GM18508 (cell line): Measurements from ENCODE around the gene ORAI3.

Experiments used
- ATAC-seq: cut with Tn5 transposase; IDR thresholded peaks from one replicate; pipeline ENCODE4 v1.9.1; 2021; ENCODE audit warnings: moderate number of reproducible peaks; ENCODE audit not compliant: insufficient read depth, unreplicated experiment

ORAI3 gene

DNA sequence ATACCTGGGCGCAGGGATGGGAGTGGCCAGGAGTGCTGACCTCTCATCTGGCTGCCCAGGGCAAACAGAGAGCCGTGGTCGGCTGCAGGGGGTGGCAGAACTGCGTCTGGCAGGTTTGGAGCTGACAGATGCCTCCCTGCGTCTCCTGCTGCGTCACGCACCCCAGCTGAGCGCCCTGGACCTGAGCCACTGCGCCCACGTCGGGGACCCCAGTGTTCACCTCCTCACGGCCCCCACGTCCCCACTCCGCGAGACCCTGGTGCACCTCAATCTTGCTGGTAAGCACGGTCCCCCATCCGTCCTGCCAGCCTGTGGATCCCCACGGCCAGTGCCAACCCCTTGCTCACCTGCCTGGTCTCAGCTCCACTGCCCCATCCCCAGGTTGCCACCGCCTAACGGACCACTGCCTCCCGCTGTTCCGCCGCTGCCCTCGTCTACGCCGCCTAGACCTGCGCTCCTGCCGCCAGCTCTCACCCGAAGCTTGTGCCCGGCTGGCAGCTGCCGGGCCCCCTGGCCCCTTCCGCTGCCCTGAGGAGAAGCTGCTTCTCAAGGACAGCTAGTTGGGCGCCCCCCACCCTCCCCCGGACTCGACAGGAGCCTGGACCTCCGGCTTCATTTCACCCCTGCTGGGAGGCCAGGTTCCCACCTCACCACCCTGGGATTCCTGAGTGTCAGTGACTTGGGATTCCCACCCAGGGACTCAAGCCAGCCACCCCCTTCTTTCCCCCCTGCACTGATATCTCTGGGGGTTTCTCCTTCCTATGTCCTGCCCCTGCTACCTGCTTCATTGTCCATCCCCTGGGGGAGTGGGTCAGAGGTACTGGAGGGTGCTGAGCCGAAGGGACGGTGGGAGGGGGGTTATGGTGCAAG lies 2.0 kb upstream of the ORAI3 start:
- ATAC-seq: no peak

- no peak for ATAC-seq
These were observed 1.4 kb upstream of the ORAI3 start for GRCh38 chr16:30947541-30947858.

DNA sequence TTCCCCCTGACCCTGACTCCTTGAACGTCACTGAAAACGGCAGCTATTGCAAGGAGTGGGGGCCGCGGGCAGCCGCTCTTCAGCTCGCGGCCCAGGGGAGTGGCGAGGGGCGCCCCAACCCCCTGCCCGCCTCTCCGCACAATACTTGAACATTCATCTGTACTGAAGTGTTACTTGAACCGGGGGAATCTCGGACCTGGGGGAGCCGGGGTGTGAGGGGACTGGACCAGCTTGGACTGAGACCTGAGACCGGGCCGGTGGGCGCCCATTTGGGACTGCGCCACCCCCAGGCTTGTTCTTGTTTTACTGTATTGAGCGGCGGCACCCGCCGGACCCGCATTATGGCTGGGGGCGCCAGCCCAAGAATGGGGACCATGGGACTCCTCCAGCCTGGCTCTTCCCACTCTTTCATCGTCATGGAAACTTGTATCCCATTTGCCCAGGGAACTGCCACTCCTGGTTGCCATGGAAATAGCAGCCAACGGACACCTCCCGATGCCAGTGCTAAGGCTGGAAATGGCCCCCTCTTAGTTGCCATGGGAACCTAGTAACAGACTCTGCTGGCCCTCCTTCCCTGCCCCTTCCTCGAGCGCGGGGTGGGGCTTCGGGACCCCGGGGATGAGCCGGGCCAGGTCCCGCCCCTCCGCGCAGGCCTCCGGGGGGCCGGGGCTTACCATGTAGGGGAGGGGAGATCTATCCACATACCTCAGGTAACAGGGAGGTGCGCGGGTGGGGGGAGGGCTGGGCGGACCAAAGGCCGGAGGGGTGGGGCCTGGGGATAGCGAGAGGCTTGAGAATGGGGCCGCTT lies 805 bp upstream of the ORAI3 start:
- ATAC-seq: no peak

GRCh38 chr16:30949650-30950515 lies 1.0 kb downstream of the ORAI3 start:
- no peak for ATAC-seq

- no peak for ATAC-seq
These were observed 1.7 kb downstream of the ORAI3 start for GRCh38 chr16:30950516-30951065.

GRCh38 chr16:30951193-30951592 lies 2.3 kb downstream of the ORAI3 start:
- no peak for ATAC-seq

- no peak for ATAC-seq
These were observed 2.9 kb downstream of the ORAI3 start for GRCh38 chr16:30951750-30952149.

- no peak for ATAC-seq
These were observed 4.2 kb downstream of the ORAI3 start for GRCh38 chr16:30953111-30953510.

GRCh38 chr16:30953511-30954124 lies 4.8 kb downstream of the ORAI3 start:
- ATAC-seq: no peak

DNA sequence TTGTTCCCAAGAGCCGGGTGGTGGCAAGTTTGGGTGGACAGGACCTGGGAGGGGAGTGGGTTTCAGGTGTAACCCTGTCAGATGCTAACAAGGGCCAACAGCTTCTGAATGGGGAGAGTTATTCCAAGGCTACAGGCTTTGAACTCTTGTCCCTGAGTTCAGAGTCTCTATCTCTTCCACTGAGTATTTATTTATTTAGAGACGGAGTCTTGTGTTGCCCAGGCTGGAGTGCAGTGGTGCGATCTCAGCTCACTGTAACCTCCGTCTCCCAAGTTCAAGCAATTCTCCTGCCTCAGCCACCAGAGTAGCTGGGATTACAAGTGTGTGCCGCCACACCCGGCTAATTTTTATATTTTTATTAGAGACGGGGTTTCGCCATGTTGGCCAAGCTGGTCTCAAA lies 6.1 kb downstream of the ORAI3 start:
- no peak for ATAC-seq

DNA sequence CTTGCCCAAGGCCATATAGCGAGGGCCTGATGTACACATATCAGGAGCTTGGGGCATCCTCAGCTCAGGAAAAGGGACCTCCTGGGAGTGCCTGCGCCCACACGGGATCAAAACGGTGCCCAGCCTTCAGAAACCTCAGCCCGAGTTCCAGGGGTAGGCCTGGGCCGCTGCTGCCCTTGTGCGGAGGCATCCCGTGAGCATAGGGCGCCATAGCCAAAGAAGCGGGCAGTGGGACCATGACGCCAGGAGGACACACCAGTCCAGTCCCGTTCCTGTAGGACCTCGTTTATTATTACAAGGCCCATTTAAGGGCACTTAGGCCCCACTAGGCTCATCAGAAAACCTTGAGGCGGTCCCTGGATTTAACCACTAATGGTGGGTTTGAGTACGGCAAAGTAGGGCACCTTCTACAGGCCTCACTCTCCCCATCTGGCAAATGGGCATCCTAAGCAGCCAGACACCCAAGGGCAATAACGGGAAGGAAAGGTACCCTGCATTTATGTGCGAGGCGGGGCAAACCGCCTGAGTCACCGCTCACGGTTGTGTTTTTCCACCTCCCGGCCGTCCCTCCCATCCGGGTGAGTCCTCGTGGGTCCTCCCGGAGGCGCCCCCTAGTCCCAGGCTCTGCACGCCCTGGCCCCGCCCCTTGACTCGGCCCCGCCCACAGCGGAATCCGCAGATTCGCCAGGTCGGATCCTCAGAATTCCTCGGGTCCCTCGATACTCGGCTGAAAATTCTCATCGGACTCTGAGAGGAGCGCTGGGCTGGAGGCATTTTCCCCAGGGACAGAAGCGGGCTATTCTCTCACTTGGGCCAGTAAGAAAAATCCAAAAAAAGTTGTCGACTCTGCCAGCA lies 8.0 kb downstream of the ORAI3 start:
- ATAC-seq: no peak

GRCh38 chr16:30957456-30958174 lies 8.7 kb downstream of the ORAI3 start, which contains the start of gene SETD1A:
Gene SETD1A, plus strand, starts transcription at chr16:30957754. Its CDS starts 978 bp downstream, at chr16:30958732.
- ATAC-seq: no peak

DNA sequence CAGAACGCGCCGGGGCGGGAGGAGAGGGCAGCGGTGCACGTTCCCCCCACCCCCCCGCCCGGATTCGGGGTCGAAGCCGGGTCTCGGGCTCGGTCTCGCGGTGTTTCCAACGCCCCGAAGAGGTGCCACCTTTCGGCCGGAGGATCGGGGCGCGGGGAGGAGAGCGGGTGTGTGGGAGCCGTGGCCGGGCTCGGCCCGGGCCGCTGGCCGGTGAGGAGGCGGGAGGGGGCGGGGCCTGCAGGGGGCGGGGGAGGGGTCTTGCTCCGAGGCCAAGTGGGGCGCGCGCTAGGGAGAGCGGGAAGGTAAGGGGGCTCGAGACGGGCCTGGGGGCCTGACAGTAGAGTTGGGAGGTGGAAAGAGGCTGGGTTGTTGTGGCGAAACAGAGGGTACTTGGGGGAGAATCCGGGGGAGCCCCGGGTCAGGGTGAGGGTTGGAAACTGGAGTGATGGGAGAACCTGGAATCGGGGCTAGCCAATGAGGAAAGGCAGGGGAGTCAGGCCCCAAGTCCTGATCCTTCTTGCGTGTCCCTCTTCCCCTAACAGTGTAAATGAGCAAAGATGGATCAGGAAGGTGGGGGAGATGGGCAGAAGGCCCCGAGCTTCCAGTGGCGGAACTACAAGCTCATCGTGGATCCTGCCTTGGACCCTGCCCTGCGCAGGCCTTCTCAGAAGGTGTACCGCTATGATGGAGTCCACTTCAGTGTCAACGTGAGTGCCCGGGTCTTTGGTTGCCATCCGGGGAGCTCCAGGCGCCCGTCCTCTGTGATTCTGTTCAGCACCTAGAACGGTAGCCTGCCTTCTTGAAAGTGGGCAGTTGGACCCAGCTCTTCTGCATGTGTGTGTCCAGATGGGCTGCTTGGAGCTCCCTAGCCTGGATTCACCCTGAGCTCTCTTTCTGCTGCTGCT lies 9.6 kb downstream of the ORAI3 start:
- no peak for ATAC-seq

- no peak for ATAC-seq
These were observed 12.5 kb downstream of the ORAI3 start for GRCh38 chr16:30961384-30961783.

DNA sequence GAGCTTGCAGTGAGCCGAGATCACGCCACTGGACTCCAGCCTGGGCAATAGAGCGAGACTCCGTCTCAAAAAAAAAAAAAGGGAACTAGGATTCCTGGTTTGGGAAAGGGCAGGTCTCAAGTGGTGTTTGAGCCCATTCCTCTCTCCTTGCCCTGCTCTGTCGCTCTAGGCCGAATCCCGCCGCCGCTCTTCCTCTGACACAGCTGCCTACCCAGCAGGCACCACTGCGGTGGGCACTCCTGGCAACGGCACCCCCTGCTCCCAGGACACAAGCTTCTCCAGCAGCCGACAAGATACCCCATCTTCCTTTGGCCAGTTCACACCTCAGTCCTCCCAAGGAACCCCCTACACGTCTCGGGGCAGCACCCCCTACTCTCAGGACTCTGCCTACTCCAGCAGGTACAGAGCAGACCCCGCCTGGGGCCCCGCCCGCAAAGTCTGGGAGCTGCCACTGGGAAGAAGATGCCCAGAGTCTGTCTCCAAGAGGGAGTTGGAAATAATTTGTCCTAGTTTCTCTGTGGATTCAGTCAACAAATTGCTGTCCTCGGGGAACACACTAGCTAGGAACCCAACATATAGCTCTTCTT lies 15.2 kb downstream of the ORAI3 start:
- no peak for ATAC-seq

- no peak for ATAC-seq
These were observed 15.8 kb downstream of the ORAI3 start for GRCh38 chr16:30964574-30965226.
